DMS114 treated with DMSO at 0.1 percent for 48 hours (cell line): ENCODE data around the gene RLN3.
"Not testable (repeated sequence)": the region's sequence is repeated elsewhere in the genome, so short reads cannot be mapped to it uniquely, and the experiment has no call there.

Experiments
- DNase-seq: peaks from one replicate; lab custom pipeline; 2025; ENCODE audit not compliant: unreplicated experiment; lab: John Stamatoyannopoulos, UW

The RLN3 gene

DNA sequence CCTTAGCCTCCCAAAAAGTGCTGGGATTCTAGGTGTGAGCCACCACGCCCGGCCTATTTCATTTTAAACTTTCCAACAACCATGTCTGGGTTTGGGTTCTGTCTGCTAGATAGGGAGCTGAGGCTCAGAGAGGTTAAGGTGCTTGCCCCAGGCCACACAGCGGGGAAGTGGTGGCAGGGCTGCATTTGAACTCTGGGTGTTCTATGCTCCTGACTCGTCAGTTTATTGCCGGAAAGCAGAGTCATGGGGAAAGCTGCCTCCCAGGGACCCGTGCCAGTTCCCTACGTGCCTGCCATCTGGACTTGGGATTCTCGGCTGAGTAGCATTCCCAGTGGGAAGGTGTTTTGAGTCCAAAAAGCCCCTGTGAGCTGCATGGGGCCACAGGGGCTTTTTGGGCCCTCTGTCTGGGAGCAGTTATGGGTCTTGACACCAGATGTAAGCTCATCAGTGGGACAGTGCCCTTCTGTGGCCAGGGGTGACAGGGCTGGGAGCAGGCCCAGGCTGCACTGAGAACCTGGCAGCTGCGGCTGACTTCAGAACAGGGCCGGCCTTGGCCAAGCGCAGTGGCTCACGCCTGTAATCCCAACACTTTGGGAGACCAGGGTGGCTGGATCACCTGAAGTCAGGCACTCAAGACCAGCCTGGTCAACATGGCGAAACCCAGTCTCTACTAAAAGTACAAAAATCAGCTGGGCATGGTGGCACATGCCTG lies 32.8 kb upstream of the RLN3 start:
- DNase-seq = no peak

GRCh38 chr19:13995878-13996765 lies 31.8 kb upstream of the RLN3 start:
- DNase-seq = no peak

GRCh38 chr19:13996928-13997630 lies 30.9 kb upstream of the RLN3 start:
- DNase-seq = no peak

- no peak for DNase-seq
Observed at GRCh38 chr19:13997631-13997962, 30.4 kb upstream of the RLN3 start.

GRCh38 chr19:13998426-13998825 lies 29.5 kb upstream of the RLN3 start:
- DNase-seq = no peak

DNA sequence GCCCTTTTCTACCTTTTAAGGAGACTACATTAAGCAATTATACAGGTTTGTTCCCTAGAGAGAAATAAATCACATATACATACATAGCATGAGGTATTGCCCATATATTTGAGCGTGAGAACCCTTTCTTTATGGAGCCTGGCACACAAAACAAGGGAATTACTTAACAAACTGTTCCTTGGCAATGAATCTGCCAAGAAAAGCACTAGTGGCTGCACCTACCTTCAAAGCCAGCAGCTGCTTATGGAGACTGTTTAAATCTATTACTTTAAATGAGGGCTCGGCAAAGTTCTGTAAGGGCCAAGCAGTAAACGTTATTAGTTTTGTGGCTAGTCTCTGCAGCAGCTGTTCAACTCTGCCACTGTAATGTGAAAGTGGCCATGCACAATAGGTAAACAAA lies 28.9 kb upstream of the RLN3 start:
- no peak for DNase-seq

- no peak for DNase-seq
Observed at GRCh38 chr19:14000691-14001375, 27.1 kb upstream of the RLN3 start.

DNA sequence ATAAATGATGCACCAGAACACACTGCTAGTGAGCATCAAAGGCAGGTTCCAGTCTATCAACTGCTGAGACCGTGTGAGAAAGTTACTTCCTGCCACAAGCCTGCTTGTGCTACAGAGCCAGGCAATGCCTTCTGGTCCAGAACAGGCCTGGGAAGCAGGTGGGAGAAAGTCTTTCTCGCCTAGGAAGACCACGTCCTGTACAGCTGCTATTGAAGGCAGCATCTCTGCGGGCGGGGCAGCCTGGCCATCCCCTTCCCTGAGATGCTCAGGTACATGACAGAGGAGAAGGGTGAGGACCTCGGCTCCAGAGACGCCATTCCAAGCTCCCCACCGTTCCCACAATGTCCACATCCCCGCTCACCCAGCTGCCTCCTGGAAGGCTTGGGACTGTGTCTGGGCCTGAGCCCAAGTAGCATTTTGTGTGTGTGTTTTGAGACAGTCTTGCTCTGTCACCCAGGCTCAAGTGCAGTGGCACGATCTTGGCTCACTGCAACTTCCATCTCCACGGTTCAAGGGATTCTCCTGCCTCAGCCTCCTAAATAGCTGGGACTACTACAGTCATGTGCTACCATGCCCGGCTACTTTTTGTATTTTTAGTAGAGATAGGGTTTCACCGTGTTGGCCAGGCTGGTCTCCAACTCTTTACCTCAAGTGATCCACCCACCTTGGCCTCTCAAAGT lies 25.2 kb upstream of the RLN3 start:
- no peak for DNase-seq

GRCh38 chr19:14003251-14004055 lies 24.5 kb upstream of the RLN3 start:
- DNase-seq = no peak

DNA sequence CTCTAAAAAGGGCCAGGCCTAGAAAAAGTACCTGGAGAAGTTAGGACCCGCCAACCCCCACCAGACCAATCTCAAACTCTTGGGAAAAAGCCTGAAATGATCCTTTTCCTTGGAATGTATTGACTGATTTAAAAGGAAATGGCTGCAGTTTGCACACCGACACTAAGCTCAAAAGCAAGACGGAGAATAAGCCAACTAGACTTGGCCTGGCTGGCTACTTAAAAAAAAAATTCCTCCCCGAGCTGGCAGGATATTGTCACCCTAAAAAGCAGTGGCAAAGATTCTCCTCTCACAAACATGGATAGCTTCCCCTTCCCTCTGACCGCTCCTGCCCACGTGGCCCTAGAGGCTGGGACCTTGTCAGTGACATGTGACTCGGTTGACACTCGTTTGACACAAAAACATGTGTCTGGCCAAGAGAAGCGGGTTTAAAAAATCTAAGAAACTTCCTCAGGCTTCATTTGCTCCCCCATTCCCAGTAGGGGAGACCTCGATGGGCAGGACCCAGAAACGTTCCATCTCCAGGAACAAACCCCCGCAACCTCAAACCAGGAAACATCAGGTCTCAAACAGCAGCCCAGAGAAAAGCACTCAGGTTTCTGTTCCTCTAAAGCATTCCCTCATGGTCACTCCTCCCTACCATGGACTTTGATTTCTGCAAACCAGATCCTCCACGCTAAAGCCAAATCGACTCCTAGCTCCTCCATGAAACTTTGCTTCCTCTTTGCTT lies 23.2 kb upstream of the RLN3 start:
- peak; percentile 6 for DNase-seq

- DNase-seq = peak; percentile 22
Observed at GRCh38 chr19:14005349-14006084, 22.4 kb upstream of the RLN3 start.

DNA sequence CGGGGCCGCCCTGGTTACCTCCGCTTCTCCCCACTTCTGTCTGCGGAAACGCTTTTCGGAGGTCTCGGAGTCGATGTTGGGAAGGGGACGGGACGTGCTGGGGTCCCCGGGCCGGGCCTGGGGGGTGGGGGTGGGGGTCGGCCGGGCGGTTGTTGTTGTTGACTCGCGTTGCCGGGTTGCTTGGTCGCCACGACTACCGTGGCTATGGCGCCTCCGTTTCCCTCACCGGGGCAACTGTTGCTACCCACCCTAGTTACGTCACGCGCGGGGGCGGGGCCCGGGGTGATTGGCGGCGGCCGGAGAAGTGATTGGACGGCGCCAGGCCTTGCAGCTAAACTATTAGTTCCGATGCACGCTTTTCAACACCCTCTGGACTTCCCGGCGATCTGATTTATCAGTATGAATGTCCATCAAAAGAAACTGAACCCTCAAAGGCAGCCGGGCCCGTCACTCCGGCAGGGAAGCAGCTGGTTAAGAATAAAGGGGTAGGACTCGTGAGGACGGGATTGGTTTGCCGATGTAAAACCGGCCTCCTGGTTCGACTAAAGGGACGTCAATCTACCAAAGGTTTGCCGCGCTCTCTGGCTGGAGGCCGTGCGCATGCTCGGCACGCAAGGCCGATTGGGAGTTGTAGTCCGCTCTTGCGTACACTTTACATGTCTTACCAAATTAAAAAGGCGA lies 21.7 kb upstream of the RLN3 start, which contains the start of gene RFX1:
TSS of gene RFX1 (minus strand) at position 236 of the 681 bp plus-strand sequence. CDS start 12,477 bp downstream, outside the sequence.
- DNase-seq = peak; percentile 97

DNA sequence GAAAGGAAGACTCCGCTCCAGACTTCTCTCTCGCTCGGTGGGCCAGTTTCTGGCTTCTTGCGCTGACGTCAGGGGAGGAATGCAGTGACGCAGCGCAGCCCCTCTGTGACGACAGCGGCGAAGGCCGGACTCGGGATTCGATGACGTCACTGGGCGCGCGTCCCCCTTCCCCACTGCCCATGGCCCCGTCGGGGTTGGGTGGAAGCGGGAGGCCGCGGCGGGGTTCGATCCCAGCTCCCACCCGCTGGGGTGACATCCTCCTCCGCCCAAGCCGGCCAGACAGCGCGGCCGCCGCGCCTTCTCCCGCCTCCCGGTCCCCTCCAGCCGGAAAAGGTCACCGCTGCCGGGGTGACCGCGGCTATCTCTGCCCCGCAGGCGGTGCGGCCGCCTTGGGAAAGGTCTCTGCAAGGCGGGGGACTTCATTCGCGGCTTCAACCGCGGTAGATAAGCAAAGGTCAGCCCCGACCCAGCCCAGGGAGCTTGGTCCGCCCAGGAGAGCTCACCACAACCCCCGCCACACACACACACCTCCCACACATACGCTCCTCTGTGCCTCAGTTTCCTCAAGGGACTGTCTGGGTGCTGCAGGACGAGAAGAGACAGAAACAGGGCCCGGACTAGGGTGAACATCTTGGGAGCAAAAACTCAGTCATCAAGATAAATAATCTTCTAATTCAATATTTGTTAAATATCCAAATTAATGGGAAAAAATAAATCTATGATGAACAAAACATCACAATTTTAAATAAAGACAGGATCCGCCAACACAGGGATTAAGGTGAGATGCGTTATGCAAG lies 21.0 kb upstream of the RLN3 start:
- no peak for DNase-seq

DNA sequence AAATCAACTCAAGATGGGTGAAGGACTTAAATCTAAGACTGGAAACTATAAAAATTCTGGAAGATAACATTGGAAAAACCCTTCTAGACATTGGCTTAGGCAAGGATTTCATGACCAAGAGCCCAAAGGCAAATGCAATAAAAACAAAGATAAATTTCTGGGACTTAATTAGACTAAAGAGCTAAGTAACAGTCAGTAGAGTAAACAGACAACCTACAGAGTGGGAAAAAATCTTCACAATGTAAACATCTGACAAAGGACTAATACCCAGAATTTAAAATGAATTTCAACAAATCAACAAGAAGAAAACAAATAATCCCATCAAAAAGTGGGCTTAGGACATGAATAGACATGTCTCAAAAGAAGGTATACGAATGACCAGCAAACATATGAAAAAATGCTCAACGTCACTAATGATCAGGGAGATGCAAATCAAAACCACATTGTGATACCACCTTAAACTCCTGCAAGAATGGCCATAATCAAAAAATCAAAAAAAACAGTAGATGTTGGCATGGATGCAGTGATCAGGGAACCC lies 15.5 kb upstream of the RLN3 start:
- no peak for DNase-seq

GRCh38 chr19:14015524-14016035 lies 12.4 kb upstream of the RLN3 start:
- DNase-seq = no peak

GRCh38 chr19:14019100-14019499 lies 8.8 kb upstream of the RLN3 start:
- no peak for DNase-seq

GRCh38 chr19:14019739-14020138 lies 8.2 kb upstream of the RLN3 start:
- not testable (repeated sequence) for DNase-seq
